HEK293 (cell line): ENCODE results near the gene USP30.

ENCODE experiments used
- BCL11A ChIP-seq: fragments of 450-650 bp; formaldehyde crosslinking; IDR thresholded peaks from 2 replicates; pipeline ENCODE4 v1.5.1; 2016; ENCODE audit warnings: low read depth, missing biosample characterization, missing genetic modification characterization
- GLIS2 ChIP-seq: fragments of 450-650 bp; formaldehyde crosslinking; IDR thresholded peaks from 2 replicates; pipeline ENCODE4 v1.5.1; 2016; ENCODE audit warnings: missing biosample characterization, missing genetic modification characterization
- KLF9 ChIP-seq: fragments of 450-650 bp; formaldehyde crosslinking; IDR thresholded peaks from 2 replicates; pipeline ENCODE4 v1.5.1; 2016; ENCODE audit warnings: missing biosample characterization, missing genetic modification characterization, low read depth
- YY2 ChIP-seq: fragments of 450-650 bp; formaldehyde crosslinking; IDR thresholded peaks from 2 replicates; pipeline ENCODE4 v1.5.1; 2016; ENCODE audit warnings: missing biosample characterization, missing genetic modification characterization
- ZBTB11 ChIP-seq: fragments of 450-650 bp; formaldehyde crosslinking; conservative IDR thresholded peaks from 2 replicates; pipeline ENCODE4 v1.5.1; 2016; ENCODE audit warnings: low read depth, missing biosample characterization, missing genetic modification characterization
- ZBTB17 ChIP-seq: fragments of 450-650 bp; formaldehyde crosslinking; IDR thresholded peaks from 2 replicates; pipeline ENCODE4 v1.5.1; 2016; ENCODE audit warnings: missing biosample characterization, missing genetic modification characterization
- ZBTB21 ChIP-seq: fragments of 450-650 bp; formaldehyde crosslinking; IDR thresholded peaks from 2 replicates; pipeline ENCODE4 v1.5.1; 2017; ENCODE audit warnings: missing biosample characterization, missing genetic modification characterization
- ZBTB26 ChIP-seq: fragments of 450-650 bp; formaldehyde crosslinking; optimal IDR thresholded peaks from 2 replicates; pipeline ENCODE3; 2016; ENCODE audit warnings: missing biosample characterization, mild to moderate bottlenecking, missing genetic modification characterization
- ZBTB48 ChIP-seq: fragments of 450-650 bp; formaldehyde crosslinking; IDR thresholded peaks from 2 replicates; pipeline ENCODE4 v1.5.1; 2016; ENCODE audit warnings: missing biosample characterization, missing genetic modification characterization
- ZNF23 ChIP-seq: fragments of 450-650 bp; formaldehyde crosslinking; IDR thresholded peaks from 2 replicates; pipeline ENCODE4 v1.5.1; 2016; ENCODE audit warnings: missing biosample characterization, missing genetic modification characterization, borderline replicate concordance
- ZNF274 ChIP-seq, 2 experiments: fragments of 200-500 bp in 1 of 2; fragments of 450-650 bp in 1 of 2; sonication (Bioruptor generic) in 1 of 2; formaldehyde crosslinking in 1 of 2; IDR thresholded peaks; 2 replicates each; pipeline versions ENCODE4 v1.5.1 to v1.6.1; 2014 to 2016; ENCODE audit warnings: borderline replicate concordance in 1 of 2, inconsistent platforms in 1 of 2, low read length in 1 of 2, missing biosample characterization in 1 of 2, missing genetic modification characterization in 1 of 2
- ZNF280D ChIP-seq: fragments of 450-650 bp; formaldehyde crosslinking; IDR thresholded peaks from 2 replicates; pipeline ENCODE4 v1.5.1; 2016; ENCODE audit warnings: missing biosample characterization, missing genetic modification characterization
- ZNF292 ChIP-seq: fragments of 450-650 bp; formaldehyde crosslinking; IDR thresholded peaks from 2 replicates; pipeline ENCODE4 v1.5.1; 2016; ENCODE audit warnings: low read depth, missing biosample characterization, missing genetic modification characterization, borderline replicate concordance
- ZNF394 ChIP-seq: fragments of 450-650 bp; formaldehyde crosslinking; IDR thresholded peaks from 2 replicates; pipeline ENCODE4 v1.5.1; 2016; ENCODE audit warnings: missing biosample characterization, missing genetic modification characterization, mild to moderate bottlenecking, moderate library complexity, borderline replicate concordance
- ZNF473 ChIP-seq: fragments of 450-650 bp; formaldehyde crosslinking; IDR thresholded peaks from 2 replicates; pipeline ENCODE4 v1.5.1; 2017; ENCODE audit warnings: missing biosample characterization, missing genetic modification characterization
- ZNF518A ChIP-seq: fragments of 450-650 bp; formaldehyde crosslinking; conservative IDR thresholded peaks from 2 replicates; pipeline ENCODE4 v1.5.1; 2016; ENCODE audit warnings: low read depth, missing biosample characterization, missing genetic modification characterization
- ZNF600 ChIP-seq: fragments of 450-650 bp; formaldehyde crosslinking; IDR thresholded peaks from 2 replicates; pipeline ENCODE4 v1.5.1; 2016; ENCODE audit warnings: missing biosample characterization, missing genetic modification characterization
- ZNF645 ChIP-seq: fragments of 450-650 bp; formaldehyde crosslinking; IDR thresholded peaks from 2 replicates; pipeline ENCODE4; 2016; ENCODE audit warnings: missing biosample characterization, missing genetic modification characterization
- ZNF660 ChIP-seq: fragments of 450-650 bp; IDR thresholded peaks from 2 replicates; pipeline ENCODE4 v1.5.1; 2018; ENCODE audit warnings: missing biosample characterization, mild to moderate bottlenecking, missing genetic modification characterization
- ZNF677 ChIP-seq: fragments of 450-650 bp; IDR thresholded peaks from 2 replicates; pipeline ENCODE4 v1.5.0; 2018; ENCODE audit warnings: missing biosample characterization, mild to moderate bottlenecking, missing genetic modification characterization, moderate library complexity
- ZNF692 ChIP-seq: fragments of 450-650 bp; formaldehyde crosslinking; IDR thresholded peaks from 2 replicates; pipeline ENCODE4 v1.5.1; 2016; ENCODE audit warnings: missing biosample characterization, missing genetic modification characterization
- ZNF76 ChIP-seq: fragments of 450-650 bp; formaldehyde crosslinking; IDR thresholded peaks from 2 replicates; pipeline ENCODE4; 2016; ENCODE audit warnings: low read depth, missing biosample characterization, missing genetic modification characterization, borderline replicate concordance
- ZNF791 ChIP-seq: fragments of 450-650 bp; formaldehyde crosslinking; IDR thresholded peaks from 2 replicates; pipeline ENCODE4 v1.5.1; 2016; ENCODE audit warnings: missing biosample characterization, missing genetic modification characterization

The USP30 gene

GRCh38 chr12:109020796-109021380, 31.5 kb upstream of the USP30 start, which contains the start of gene SVOP (continued):
- TF ChIP-seq ZNF518A (tag by site-specific recombination) (peak; percentile 60; the same call in 1 of the 2 replicates), ZNF677 (tag by site-specific recombination) (no peak), ZNF274 (IDR thresholded peaks at IDR 0.05; ENCODE audit: low read length) (no peak), ZNF274 (tag by site-specific recombination; IDR thresholded peaks at IDR 0.05; ENCODE audit: borderline replicate concordance) (no peak), ZNF692 (tag by site-specific recombination) (peak; percentile 59; the same call in 1 of the 2 replicates), BCL11A (tag by site-specific recombination) (no peak), ZNF473 (tag by site-specific recombination) (no peak), ZNF791 (tag by site-specific recombination) (no peak), ZNF645 (tag by site-specific recombination) (no peak), KLF9 (tag by site-specific recombination) (peak; percentile 71), ZBTB48 (tag by site-specific recombination) (peak; percentile 94), ZBTB26 (tag by site-specific recombination) (peak; percentile 45), ZNF600 (tag by site-specific recombination) (peak; percentile 80), ZNF76 (tag by site-specific recombination) (peak; percentile 14; the same call in 1 of the 2 replicates), ZBTB11 (tag by site-specific recombination) (peak; percentile 79), ZBTB21 (tag by site-specific recombination) (no peak), ZNF23 (tag by site-specific recombination) (no peak), ZNF394 (tag by site-specific recombination) (peak; percentile 97), ZNF660 (tag by site-specific recombination) (peak; percentile 91), ZNF280D (tag by site-specific recombination) (no peak), ZBTB17 (tag by site-specific recombination) (peak; percentile 79), GLIS2 (tag by site-specific recombination) (peak; percentile 91), ZNF292 (tag by site-specific recombination) (no peak), YY2 (no peak)
